ENCODE data around the gene KLHL4. TPM values are rescaled to one million over a fixed set of nuclear protein-coding genes. Genes with fewer than 3 reads are reported as not detected.

Gene KLHL4
- total RNA-seq, 1 donor from 2014 or later = 0.38 TPM

DNA sequence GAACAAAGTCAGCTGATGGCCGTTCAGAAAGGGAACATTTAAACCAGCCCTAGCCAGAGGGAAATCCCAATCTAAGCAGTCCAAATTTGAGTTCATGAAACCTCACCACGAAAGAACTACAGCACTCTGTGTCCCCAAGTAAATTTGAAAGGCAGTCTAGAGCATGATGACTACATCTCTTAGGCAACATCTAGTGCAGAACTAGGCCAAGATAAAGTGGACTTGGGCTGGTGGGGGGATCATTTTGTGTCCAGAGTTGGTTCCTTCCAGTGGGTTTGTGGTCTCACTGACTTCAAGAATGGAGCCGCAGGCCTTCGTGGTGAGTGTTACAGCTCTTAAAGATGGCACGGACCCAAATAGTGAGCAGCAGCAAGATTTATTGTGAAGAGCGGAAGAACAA lies 64.9 kb downstream of the KLHL4 start:
- Mint-ChIP-seq H3K36me3 (ENCODE audit: unreplicated experiment) (no peaks in the 10 kb centered on the region), H3K27ac (ENCODE audit: unreplicated experiment) (no peak overlapping the region), H3K27me3 (ENCODE audit: unreplicated experiment) (no peaks in the 10 kb centered on the region), H3K9me3 (ENCODE audit: unreplicated experiment) (peaks cover 3% of the 10 kb centered on the region), H3K4me1 (ENCODE audit: unreplicated experiment) (no peaks in the 10 kb centered on the region), H3K4me3 (ENCODE audit: unreplicated experiment) (no peak overlapping the region)
- TF ChIP-seq, protein P1, sequence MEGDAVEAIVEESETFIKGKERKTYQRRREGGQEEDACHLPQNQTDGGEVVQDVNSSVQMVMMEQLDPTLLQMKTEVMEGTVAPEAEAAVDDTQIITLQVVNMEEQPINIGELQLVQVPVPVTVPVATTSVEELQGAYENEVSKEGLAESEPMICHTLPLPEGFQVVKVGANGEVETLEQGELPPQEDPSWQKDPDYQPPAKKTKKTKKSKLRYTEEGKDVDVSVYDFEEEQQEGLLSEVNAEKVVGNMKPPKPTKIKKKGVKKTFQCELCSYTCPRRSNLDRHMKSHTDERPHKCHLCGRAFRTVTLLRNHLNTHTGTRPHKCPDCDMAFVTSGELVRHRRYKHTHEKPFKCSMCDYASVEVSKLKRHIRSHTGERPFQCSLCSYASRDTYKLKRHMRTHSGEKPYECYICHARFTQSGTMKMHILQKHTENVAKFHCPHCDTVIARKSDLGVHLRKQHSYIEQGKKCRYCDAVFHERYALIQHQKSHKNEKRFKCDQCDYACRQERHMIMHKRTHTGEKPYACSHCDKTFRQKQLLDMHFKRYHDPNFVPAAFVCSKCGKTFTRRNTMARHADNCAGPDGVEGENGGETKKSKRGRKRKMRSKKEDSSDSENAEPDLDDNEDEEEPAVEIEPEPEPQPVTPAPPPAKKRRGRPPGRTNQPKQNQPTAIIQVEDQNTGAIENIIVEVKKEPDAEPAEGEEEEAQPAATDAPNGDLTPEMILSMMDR (IDR thresholded peaks at IDR 0.05) = no peak
- DNase-seq (ENCODE audit: extremely low spot score, unreplicated experiment) = no peak

DNA sequence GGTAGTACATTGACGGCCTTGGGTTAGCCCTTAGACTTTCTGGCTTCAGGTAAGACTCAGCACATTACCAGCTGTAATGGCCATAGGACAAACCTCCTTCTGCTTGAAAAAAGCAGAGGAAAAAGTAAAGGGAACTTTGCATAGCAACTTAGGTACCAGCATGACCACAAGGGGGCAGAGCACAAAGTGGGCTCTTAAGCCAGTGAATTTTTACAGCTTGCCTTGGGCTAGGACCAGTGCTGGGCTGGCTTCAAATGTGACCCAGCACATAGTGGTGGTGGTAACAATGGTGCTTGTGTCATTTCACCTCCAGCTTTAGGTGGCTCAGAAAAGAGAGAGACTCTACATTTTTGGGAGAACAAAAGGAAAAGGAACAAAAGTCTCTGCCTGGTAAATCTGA lies 66.1 kb downstream of the KLHL4 start:
- H3K9me3 Mint-ChIP-seq (ENCODE audit: unreplicated experiment) = peaks cover 6% of the 10 kb centered on the region
- H3K36me3 Mint-ChIP-seq (ENCODE audit: unreplicated experiment) = no peaks in the 10 kb centered on the region
- TF ChIP-seq, protein P1 (IDR thresholded peaks at IDR 0.05) = peak; percentile 38
- H3K27ac Mint-ChIP-seq (ENCODE audit: unreplicated experiment) = no peak overlapping the region
- H3K4me1 Mint-ChIP-seq (ENCODE audit: unreplicated experiment) = no peaks in the 10 kb centered on the region
- H3K4me3 Mint-ChIP-seq (ENCODE audit: unreplicated experiment) = no peak overlapping the region
- no peak for DNase-seq (ENCODE audit: extremely low spot score, unreplicated experiment)
- H3K27me3 Mint-ChIP-seq (ENCODE audit: unreplicated experiment) = no peaks in the 10 kb centered on the region

DNA sequence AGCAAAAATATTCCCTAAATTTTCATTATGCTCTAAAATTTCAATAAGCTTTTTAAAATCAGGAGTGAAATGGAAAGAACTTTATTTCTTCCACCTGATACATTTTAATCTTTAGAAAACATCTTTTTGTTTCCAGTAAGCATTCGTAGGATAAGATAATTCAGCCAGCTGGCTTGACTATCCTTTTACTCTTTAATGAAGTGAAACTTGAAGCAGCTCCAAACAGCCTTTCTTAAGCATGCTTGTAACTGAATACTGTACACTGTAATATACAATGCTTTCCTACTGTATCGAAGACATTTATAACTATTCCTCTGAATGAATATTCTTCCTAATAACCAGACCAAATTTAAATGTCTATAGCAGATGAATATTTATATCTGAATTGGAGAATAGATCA lies 98.8 kb downstream of the KLHL4 start:
- TF ChIP-seq, protein P1 (IDR thresholded peaks at IDR 0.05) = no peak
- H3K36me3 Mint-ChIP-seq (ENCODE audit: unreplicated experiment) = no peaks in the 10 kb centered on the region
- H3K4me3 Mint-ChIP-seq (ENCODE audit: unreplicated experiment) = no peak overlapping the region
- H3K27me3 Mint-ChIP-seq (ENCODE audit: unreplicated experiment) = no peaks in the 10 kb centered on the region
- H3K9me3 Mint-ChIP-seq (ENCODE audit: unreplicated experiment) = no peaks in the 10 kb centered on the region
- no peak overlapping the region for H3K27ac Mint-ChIP-seq (ENCODE audit: unreplicated experiment)
- H3K4me1 Mint-ChIP-seq (ENCODE audit: unreplicated experiment) = no peaks in the 10 kb centered on the region
- DNase-seq (ENCODE audit: extremely low spot score, unreplicated experiment) = no peak

DNA sequence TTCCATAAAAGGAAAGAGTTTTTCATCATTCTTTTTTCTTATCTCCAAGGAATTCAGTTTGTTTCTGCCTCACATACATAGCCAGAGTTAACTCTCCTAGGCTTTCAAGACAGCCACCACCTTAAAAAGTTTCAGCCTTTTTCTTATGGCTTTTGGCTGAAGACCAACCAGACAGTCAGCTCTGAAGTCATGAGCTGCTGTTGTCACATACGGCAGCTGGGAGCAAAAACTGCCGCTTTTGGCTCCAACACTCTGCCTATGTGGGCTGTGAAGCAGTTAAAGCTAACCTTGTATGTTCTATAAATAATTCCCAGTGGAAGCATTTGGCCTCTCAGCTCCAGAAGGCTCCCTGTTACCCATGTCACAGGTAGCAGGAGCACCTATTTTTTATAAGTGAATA lies 104.1 kb downstream of the KLHL4 start:
- no peaks in the 10 kb centered on the region for H3K4me1 Mint-ChIP-seq (ENCODE audit: unreplicated experiment)

DNA sequence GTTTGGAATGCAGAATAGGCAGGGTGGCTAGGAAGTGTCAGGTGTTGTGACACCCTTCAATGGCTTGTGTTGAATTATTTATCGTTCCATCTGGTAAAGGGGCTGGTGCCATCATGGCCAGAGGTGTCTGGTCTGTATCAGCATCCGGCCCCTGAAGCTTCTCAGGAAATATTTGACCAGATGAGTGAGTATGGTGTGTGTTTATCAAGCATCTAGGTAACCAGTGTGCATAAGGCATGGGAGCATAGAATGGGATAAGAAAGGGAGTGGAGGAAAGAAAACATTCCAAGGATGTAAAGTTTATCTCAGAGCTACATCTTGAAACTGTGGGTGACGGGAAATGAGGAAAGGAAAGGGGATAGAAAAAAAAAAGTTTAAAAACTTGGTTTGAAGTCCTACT lies 109.4 kb downstream of the KLHL4 start:
- H3K27ac Mint-ChIP-seq (ENCODE audit: unreplicated experiment) = no peak overlapping the region
- no peak overlapping the region for H3K4me3 Mint-ChIP-seq (ENCODE audit: unreplicated experiment)

More for the DNA sequence above, 104.1 kb downstream of the KLHL4 start:
- Mint-ChIP-seq H3K27ac (ENCODE audit: unreplicated experiment) (no peak overlapping the region), H3K27me3 (ENCODE audit: unreplicated experiment) (no peaks in the 10 kb centered on the region), H3K36me3 (ENCODE audit: unreplicated experiment) (no peaks in the 10 kb centered on the region), H3K9me3 (ENCODE audit: unreplicated experiment) (no peaks in the 10 kb centered on the region), H3K4me3 (ENCODE audit: unreplicated experiment) (no peak overlapping the region)
- TF ChIP-seq, protein P1 (IDR thresholded peaks at IDR 0.05) = no peak
- DNase-seq (ENCODE audit: extremely low spot score, unreplicated experiment) = no peak

More for the DNA sequence above, 109.4 kb downstream of the KLHL4 start:
- DNase-seq (ENCODE audit: extremely low spot score, unreplicated experiment) = no peak
- Mint-ChIP-seq H3K36me3 (ENCODE audit: unreplicated experiment) (no peaks in the 10 kb centered on the region), H3K4me1 (ENCODE audit: unreplicated experiment) (no peaks in the 10 kb centered on the region), H3K27me3 (ENCODE audit: unreplicated experiment) (no peaks in the 10 kb centered on the region), H3K9me3 (ENCODE audit: unreplicated experiment) (no peaks in the 10 kb centered on the region)
- TF ChIP-seq, protein P1 (IDR thresholded peaks at IDR 0.05) = no peak

All from osteocyte (in vitro differentiated cells).